ENCODE measurements around the gene CDKL5. TPM values are rescaled to one million over a fixed set of nuclear protein-coding genes. Genes with fewer than 3 reads are reported as not detected.
"Not testable (repeated sequence)": the region's sequence is repeated elsewhere in the genome, so short reads cannot be mapped to it uniquely, and the experiment has no call there.

The CDKL5 gene
- polyA plus RNA-seq, 1 experiment = 13.3 TPM

GRCh38 chrX:18575744-18576143 lies 150.3 kb downstream of the CDKL5 start:
- DNase-seq (ENCODE audit: low read depth, low spot score) = no peak
- ChIA-PET POLR2A (no interaction called here), CTCF (no interaction called here)
- Histone ChIP-seq H3K27ac (ENCODE audit: low read depth, low read length) (no peak overlapping the region), H3K27me3 (ENCODE audit: control insufficient read depth, insufficient read depth, low read length) (no peaks in the 10 kb centered on the region), H3K9me3 (ENCODE audit: control insufficient read depth, insufficient read depth, low read length) (no peaks in the 10 kb centered on the region), H3K4me3 (ENCODE audit: low read depth, low read length) (no peak overlapping the region)
- TF ChIP-seq CTCF (IDR thresholded peaks at IDR 0.05; ENCODE audit: low read depth, low read length) = no peak

GRCh38 chrX:18577400-18577799 lies 152.0 kb downstream of the CDKL5 start:
- DNase-seq (ENCODE audit: low read depth, low spot score) = no peak
- Histone ChIP-seq H3K27me3 (ENCODE audit: control insufficient read depth, insufficient read depth, low read length) (no peaks in the 10 kb centered on the region), H3K4me3 (ENCODE audit: low read depth, low read length) (no peak overlapping the region), H3K9me3 (ENCODE audit: control insufficient read depth, insufficient read depth, low read length) (no peaks in the 10 kb centered on the region), H3K27ac (ENCODE audit: low read depth, low read length) (no peak overlapping the region)
- ChIA-PET CTCF (no interaction called here), POLR2A (no interaction called here)
- TF ChIP-seq CTCF (IDR thresholded peaks at IDR 0.05; ENCODE audit: low read depth, low read length) = no peak

GRCh38 chrX:18578546-18578945 lies 153.1 kb downstream of the CDKL5 start:
- no peak for DNase-seq (ENCODE audit: low read depth, low spot score)
- Histone ChIP-seq H3K27ac (ENCODE audit: low read depth, low read length) (no peak overlapping the region), H3K9me3 (ENCODE audit: control insufficient read depth, insufficient read depth, low read length) (no peaks in the 10 kb centered on the region), H3K4me3 (ENCODE audit: low read depth, low read length) (no peak overlapping the region), H3K27me3 (ENCODE audit: control insufficient read depth, insufficient read depth, low read length) (no peaks in the 10 kb centered on the region)
- ChIA-PET POLR2A (no interaction called here), CTCF (no interaction called here)
- TF ChIP-seq CTCF (IDR thresholded peaks at IDR 0.05; ENCODE audit: low read depth, low read length) = no peak

- Histone ChIP-seq H3K27me3 (ENCODE audit: control insufficient read depth, insufficient read depth, low read length) (no peaks in the 10 kb centered on the region), H3K27ac (ENCODE audit: low read depth, low read length) (no peak overlapping the region), H3K9me3 (ENCODE audit: control insufficient read depth, insufficient read depth, low read length) (no peaks in the 10 kb centered on the region), H3K4me3 (ENCODE audit: low read depth, low read length) (no peak overlapping the region)
- ChIA-PET CTCF (no interaction called here), POLR2A (no interaction called here)
- no peak for TF ChIP-seq CTCF (IDR thresholded peaks at IDR 0.05; ENCODE audit: low read depth, low read length)
- DNase-seq (ENCODE audit: low read depth, low spot score) = no peak
Observed at GRCh38 chrX:18579495-18579894, 154.1 kb downstream of the CDKL5 start.

GRCh38 chrX:18582910-18583493 lies 157.6 kb downstream of the CDKL5 start:
- Histone ChIP-seq H3K4me3 (ENCODE audit: low read depth, low read length) (no peak overlapping the region), H3K27ac (ENCODE audit: low read depth, low read length) (no peak overlapping the region), H3K27me3 (ENCODE audit: control insufficient read depth, insufficient read depth, low read length) (no peaks in the 10 kb centered on the region), H3K9me3 (ENCODE audit: control insufficient read depth, insufficient read depth, low read length) (no peaks in the 10 kb centered on the region)
- CTCF ChIA-PET = no interaction called here
- TF ChIP-seq CTCF (IDR thresholded peaks at IDR 0.05; ENCODE audit: low read depth, low read length) = no peak
- POLR2A ChIA-PET = no interaction called here
- DNase-seq (ENCODE audit: low read depth, low spot score) = no peak

- POLR2A ChIA-PET; H3K27ac ChIP-seq (ENCODE audit: low read depth, low read length); CTCF ChIA-PET; DNase-seq (ENCODE audit: low read depth, low spot score); H3K4me3 ChIP-seq (ENCODE audit: low read depth, low read length); H3K9me3 ChIP-seq (ENCODE audit: control insufficient read depth, insufficient read depth, low read length); H3K27me3 ChIP-seq (ENCODE audit: control insufficient read depth, insufficient read depth, low read length): not testable (repeated sequence)
Observed at GRCh38 chrX:18589292-18589691, 163.9 kb downstream of the CDKL5 start.

Data from AG04450 (cell line).